GM23338 (cell line): ENCODE results near the gene ADORA1.

Experiments
- CREB1 ChIP-seq: fragments of 250-450 bp; sonication (Bioruptor Pico); IDR thresholded peaks from 2 replicates; pipeline ENCODE4 v1.5.0; 2020; ENCODE audit warnings: low read depth, mild to moderate bottlenecking, moderate library complexity
- EZH2 ChIP-seq: fragments of 200-600 bp; sonication (generic); IDR thresholded peaks from one replicate; pipeline ENCODE4 v1.8.0; 2017; ENCODE audit warnings: antibody characterized with exemption, mild to moderate bottlenecking, low read depth; ENCODE audit not compliant: unreplicated experiment
- EZH2phosphoT487 ChIP-seq: fragments of 200-600 bp; sonication (generic); IDR thresholded peaks from one replicate; pipeline ENCODE4 v1.8.1; 2018; ENCODE audit warnings: antibody characterized with exemption; ENCODE audit not compliant: unreplicated experiment
- POLR2AphosphoS5 ChIP-seq: IDR thresholded peaks from 2 replicates; pipeline ENCODE4 v1.6.1; 2016; ENCODE audit warnings: antibody characterized with exemption, low read depth
- STAT1 ChIP-seq: IDR thresholded peaks from one replicate; pipeline ENCODE4 v1.6.1; 2016; ENCODE audit warnings: antibody characterized with exemption; ENCODE audit not compliant: unreplicated experiment
- ZNF331 ChIP-seq: fragments of 250-450 bp; sonication (Bioruptor Pico); IDR thresholded peaks from 2 replicates; pipeline ENCODE4 v1.5.0; 2020; ENCODE audit warnings: low read depth, mild to moderate bottlenecking, moderate library complexity
- TF ChIP-seq, protein P1 (sequence below), 2 experiments: fragments of 200-600 bp in 1 of 2; sonication (generic) in 1 of 2; conservative IDR thresholded peaks; 2 replicates each; pipeline versions ENCODE4 v1.5.1 to v1.6.1; 2016 to 2017; ENCODE audit warnings: antibody characterized with exemption in 2 of 2, low read depth in 2 of 2, mild to moderate bottlenecking in 2 of 2, moderate library complexity in 1 of 2
- TF ChIP-seq, protein P2 (sequence below): IDR thresholded peaks from one replicate; pipeline ENCODE4 v1.6.1; 2018; ENCODE audit warnings: antibody characterized with exemption; ENCODE audit not compliant: unreplicated experiment
- TF ChIP-seq, protein P3 (sequence below): IDR thresholded peaks from 2 replicates; pipeline ENCODE4 v1.6.1; 2016; ENCODE audit warnings: antibody characterized with exemption

DNA sequence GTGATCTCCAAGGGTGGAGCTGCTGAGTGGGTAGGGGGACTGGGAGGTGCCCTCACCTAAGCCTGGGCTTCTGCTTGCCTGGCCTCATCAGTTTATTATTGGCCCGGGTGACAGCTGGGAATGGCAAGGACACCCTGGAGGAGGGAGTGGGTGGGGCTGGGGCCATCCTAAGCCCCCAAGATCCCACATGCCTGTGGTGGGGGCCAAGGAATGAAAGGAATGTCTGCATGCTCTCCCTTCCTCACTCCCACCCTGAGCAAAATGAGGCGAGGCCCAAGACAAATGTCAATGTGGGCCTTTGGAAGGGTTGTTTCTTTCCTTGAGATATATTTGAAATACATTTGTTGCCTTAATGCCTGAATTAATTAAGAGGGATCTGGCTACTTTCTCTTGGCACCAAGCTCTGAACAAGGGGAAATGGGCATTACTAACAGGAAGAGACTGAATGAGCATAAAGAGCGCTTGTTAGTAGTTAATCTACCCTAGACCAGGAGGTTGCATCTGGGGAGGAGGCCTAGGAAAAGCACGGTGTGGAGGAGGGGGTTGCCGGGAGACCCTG, 78.7 kb downstream of the ADORA1 start:
- TF ChIP-seq, protein P1, sequence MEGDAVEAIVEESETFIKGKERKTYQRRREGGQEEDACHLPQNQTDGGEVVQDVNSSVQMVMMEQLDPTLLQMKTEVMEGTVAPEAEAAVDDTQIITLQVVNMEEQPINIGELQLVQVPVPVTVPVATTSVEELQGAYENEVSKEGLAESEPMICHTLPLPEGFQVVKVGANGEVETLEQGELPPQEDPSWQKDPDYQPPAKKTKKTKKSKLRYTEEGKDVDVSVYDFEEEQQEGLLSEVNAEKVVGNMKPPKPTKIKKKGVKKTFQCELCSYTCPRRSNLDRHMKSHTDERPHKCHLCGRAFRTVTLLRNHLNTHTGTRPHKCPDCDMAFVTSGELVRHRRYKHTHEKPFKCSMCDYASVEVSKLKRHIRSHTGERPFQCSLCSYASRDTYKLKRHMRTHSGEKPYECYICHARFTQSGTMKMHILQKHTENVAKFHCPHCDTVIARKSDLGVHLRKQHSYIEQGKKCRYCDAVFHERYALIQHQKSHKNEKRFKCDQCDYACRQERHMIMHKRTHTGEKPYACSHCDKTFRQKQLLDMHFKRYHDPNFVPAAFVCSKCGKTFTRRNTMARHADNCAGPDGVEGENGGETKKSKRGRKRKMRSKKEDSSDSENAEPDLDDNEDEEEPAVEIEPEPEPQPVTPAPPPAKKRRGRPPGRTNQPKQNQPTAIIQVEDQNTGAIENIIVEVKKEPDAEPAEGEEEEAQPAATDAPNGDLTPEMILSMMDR (conservative IDR thresholded peaks at IDR 0.05; ENCODE audit: low read depth in 2 of 2): no peak
- TF ChIP-seq, protein P2, sequence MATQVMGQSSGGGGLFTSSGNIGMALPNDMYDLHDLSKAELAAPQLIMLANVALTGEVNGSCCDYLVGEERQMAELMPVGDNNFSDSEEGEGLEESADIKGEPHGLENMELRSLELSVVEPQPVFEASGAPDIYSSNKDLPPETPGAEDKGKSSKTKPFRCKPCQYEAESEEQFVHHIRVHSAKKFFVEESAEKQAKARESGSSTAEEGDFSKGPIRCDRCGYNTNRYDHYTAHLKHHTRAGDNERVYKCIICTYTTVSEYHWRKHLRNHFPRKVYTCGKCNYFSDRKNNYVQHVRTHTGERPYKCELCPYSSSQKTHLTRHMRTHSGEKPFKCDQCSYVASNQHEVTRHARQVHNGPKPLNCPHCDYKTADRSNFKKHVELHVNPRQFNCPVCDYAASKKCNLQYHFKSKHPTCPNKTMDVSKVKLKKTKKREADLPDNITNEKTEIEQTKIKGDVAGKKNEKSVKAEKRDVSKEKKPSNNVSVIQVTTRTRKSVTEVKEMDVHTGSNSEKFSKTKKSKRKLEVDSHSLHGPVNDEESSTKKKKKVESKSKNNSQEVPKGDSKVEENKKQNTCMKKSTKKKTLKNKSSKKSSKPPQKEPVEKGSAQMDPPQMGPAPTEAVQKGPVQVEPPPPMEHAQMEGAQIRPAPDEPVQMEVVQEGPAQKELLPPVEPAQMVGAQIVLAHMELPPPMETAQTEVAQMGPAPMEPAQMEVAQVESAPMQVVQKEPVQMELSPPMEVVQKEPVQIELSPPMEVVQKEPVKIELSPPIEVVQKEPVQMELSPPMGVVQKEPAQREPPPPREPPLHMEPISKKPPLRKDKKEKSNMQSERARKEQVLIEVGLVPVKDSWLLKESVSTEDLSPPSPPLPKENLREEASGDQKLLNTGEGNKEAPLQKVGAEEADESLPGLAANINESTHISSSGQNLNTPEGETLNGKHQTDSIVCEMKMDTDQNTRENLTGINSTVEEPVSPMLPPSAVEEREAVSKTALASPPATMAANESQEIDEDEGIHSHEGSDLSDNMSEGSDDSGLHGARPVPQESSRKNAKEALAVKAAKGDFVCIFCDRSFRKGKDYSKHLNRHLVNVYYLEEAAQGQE: no peak
- TF ChIP-seq CREB1 (CRISPR knock-in tag) (no peak), EZH2 (no peak), POLR2AphosphoS5 (no peak), STAT1 (no peak), EZH2phosphoT487 (no peak), ZNF331 (CRISPR knock-in tag) (no peak)
- TF ChIP-seq, protein P3, sequence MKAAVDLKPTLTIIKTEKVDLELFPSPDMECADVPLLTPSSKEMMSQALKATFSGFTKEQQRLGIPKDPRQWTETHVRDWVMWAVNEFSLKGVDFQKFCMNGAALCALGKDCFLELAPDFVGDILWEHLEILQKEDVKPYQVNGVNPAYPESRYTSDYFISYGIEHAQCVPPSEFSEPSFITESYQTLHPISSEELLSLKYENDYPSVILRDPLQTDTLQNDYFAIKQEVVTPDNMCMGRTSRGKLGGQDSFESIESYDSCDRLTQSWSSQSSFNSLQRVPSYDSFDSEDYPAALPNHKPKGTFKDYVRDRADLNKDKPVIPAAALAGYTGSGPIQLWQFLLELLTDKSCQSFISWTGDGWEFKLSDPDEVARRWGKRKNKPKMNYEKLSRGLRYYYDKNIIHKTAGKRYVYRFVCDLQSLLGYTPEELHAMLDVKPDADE: no peak
